ENCODE data around the gene RTN4RL1. TPM values are rescaled to one million over a fixed set of nuclear protein-coding genes. Genes with fewer than 3 reads are reported as not detected.

The RTN4RL1 gene
- total and polyA plus RNA-seq, 2 of the 4 experiments (the other 2 are of a cell fraction) = under 0.01 to 0.03 TPM

DNA sequence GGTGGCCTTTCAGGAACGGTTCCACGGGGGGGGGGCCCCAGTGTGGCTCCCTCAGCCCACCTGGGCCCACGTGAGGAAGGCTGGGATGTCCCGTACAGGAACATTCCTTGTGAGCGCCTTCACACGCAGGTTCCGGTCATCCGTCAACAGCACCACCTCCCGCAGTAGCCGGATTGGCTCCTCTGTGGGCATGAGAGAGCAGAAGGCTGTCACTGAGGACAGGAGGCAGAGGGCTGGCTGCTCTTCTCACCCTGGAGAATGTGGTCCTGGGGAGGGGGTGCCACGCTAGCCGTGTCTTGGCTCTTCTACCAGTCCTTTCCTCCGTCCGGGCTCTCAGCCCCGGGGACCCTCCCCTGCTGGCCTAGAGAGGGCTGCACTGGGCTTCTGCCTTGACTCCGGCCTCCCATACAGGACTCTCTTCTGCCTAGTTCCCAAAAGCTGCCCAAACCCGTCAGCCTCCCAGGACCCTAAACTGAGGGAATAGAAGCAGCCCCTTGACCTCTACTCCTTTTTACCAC lies 36.4 kb upstream of the RTN4RL1 start:
- Histone ChIP-seq H4K5ac (ENCODE audit: low read depth, low read length) (peak overlapping the region; percentile 10; the same call in 1 of the 2 replicates), H2AFZ (replicated peaks; ENCODE audit: low read length, poor library complexity) (no peak overlapping the region), H2BK20ac (ENCODE audit: low read depth, low read length) (peak overlapping the region; percentile 49; the same call in 1 of the 2 replicates), H3K4ac (ENCODE audit: low read depth, low read length) (peak overlapping the region; percentile 79), H2BK120ac (ENCODE audit: low read depth, low read length) (peak overlapping the region; percentile 70; the same call in 1 of the 2 replicates), H3K14ac (replicated peaks; ENCODE audit: low read depth, low read length) (peak overlapping the region; percentile 70; the same call in 1 of the 2 replicates), H3K9ac (ENCODE audit: low read depth, low read length) (peak overlapping the region; percentile 53; the same call in 1 of the 2 replicates), H2BK15ac (ENCODE audit: low read depth, low read length) (0 out of 3 replicates have a peak overlapping the region, but pooled peaks have one; percentile 19), H3K36me3 (ENCODE audit: control insufficient read depth, insufficient read depth, low read length) (peaks cover 68% of the 10 kb centered on the region), H2AK9ac (replicated peaks; ENCODE audit: low read depth, low read length, poor library complexity) (peak overlapping the region; percentile 46), H3K4me1 (ENCODE audit: control insufficient read depth, insufficient read depth, low read length) (peaks cover 63% of the 10 kb centered on the region), H3K18ac (ENCODE audit: low read depth, low read length) (no peak overlapping the region; the same call in 1 of the 2 replicates), H3K9me3 (ENCODE audit: control insufficient read depth, insufficient read depth, low read length) (no peaks in the 10 kb centered on the region), H2BK5ac (ENCODE audit: low read depth, low read length, poor library complexity, severe bottlenecking) (peak overlapping the region; percentile 95), H3K4me3 (ENCODE audit: insufficient read depth, low read depth, low read length) (no peak overlapping the region), H3K56ac (ENCODE audit: extremely low read depth, insufficient read depth, low read length) (no peak overlapping the region), H3K4me2 (ENCODE audit: low read depth, low read length) (no peak overlapping the region), H4K20me1 (ENCODE audit: insufficient read depth, low read length) (peaks cover 18% of the 10 kb centered on the region), H3K9me1 (ENCODE audit: insufficient read depth, low read length) (peaks cover 26% of the 10 kb centered on the region), H4K8ac (ENCODE audit: low read depth in 2 of 2, low read length in 2 of 2) (peak overlapping the region; percentile 50 to 60; a peak in 3 of 4 replicates), H3K27me3 (ENCODE audit: control insufficient read depth, insufficient read depth, low read length) (no peaks in the 10 kb centered on the region), H4K91ac (ENCODE audit: insufficient read depth, low read depth, low read length) (peak overlapping the region; percentile 43), H2AK5ac (ENCODE audit: low read depth, low read length) (peak overlapping the region; percentile 91), H3K27ac (ENCODE audit: insufficient read depth, low read length) (peak overlapping the region; percentile 67), H3K23ac (ENCODE audit: low read depth, low read length) (peak overlapping the region; percentile 95; the same call in 1 of the 2 replicates), H3K79me1 (ENCODE audit: low read depth in 1 of 2, low read length in 2 of 2) (peaks cover 17 to 77% of the 10 kb centered on the region in 2 experiments)
- TF ChIP-seq, protein P1, sequence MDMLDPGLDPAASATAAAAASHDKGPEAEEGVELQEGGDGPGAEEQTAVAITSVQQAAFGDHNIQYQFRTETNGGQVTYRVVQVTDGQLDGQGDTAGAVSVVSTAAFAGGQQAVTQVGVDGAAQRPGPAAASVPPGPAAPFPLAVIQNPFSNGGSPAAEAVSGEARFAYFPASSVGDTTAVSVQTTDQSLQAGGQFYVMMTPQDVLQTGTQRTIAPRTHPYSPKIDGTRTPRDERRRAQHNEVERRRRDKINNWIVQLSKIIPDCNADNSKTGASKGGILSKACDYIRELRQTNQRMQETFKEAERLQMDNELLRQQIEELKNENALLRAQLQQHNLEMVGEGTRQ (IDR thresholded peaks at IDR 0.05; ENCODE audit: low read depth, low read length) = no peak
- no peak for TF ChIP-seq RAD21 (IDR thresholded peaks at IDR 0.05; ENCODE audit: low read length)
- TF ChIP-seq, protein P2, sequence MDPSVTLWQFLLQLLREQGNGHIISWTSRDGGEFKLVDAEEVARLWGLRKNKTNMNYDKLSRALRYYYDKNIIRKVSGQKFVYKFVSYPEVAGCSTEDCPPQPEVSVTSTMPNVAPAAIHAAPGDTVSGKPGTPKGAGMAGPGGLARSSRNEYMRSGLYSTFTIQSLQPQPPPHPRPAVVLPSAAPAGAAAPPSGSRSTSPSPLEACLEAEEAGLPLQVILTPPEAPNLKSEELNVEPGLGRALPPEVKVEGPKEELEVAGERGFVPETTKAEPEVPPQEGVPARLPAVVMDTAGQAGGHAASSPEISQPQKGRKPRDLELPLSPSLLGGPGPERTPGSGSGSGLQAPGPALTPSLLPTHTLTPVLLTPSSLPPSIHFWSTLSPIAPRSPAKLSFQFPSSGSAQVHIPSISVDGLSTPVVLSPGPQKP (IDR thresholded peaks at IDR 0.05; ENCODE audit: borderline replicate concordance, low read depth, low read length) = no peak
- no peak for TF ChIP-seq MAZ (IDR thresholded peaks at IDR 0.05; ENCODE audit: borderline replicate concordance, low read depth, low read length)
- TF ChIP-seq FOS (IDR thresholded peaks at IDR 0.05; ENCODE audit: low read depth, low read length) = no peak
- no peak for TF ChIP-seq NFE2L2 (IDR thresholded peaks at IDR 0.05; ENCODE audit: low read depth, low read length)
- TF ChIP-seq RCOR1 (IDR thresholded peaks at IDR 0.05; ENCODE audit: insufficient replicate concordance, low read length) = no peak
- no peak for TF ChIP-seq CEBPB (IDR thresholded peaks at IDR 0.05; ENCODE audit: low read depth, low read length)
- TF ChIP-seq, protein P3, sequence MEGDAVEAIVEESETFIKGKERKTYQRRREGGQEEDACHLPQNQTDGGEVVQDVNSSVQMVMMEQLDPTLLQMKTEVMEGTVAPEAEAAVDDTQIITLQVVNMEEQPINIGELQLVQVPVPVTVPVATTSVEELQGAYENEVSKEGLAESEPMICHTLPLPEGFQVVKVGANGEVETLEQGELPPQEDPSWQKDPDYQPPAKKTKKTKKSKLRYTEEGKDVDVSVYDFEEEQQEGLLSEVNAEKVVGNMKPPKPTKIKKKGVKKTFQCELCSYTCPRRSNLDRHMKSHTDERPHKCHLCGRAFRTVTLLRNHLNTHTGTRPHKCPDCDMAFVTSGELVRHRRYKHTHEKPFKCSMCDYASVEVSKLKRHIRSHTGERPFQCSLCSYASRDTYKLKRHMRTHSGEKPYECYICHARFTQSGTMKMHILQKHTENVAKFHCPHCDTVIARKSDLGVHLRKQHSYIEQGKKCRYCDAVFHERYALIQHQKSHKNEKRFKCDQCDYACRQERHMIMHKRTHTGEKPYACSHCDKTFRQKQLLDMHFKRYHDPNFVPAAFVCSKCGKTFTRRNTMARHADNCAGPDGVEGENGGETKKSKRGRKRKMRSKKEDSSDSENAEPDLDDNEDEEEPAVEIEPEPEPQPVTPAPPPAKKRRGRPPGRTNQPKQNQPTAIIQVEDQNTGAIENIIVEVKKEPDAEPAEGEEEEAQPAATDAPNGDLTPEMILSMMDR (conservative IDR thresholded peaks at IDR 0.05; ENCODE audit: low read depth, low read length) = no peak
- no peak for TF ChIP-seq MXI1 (IDR thresholded peaks at IDR 0.05; ENCODE audit: borderline replicate concordance, low read depth, low read length)
- TF ChIP-seq SMC3 (IDR thresholded peaks at IDR 0.05; ENCODE audit: low read depth, low read length) = no peak
- TF ChIP-seq MAFK (IDR thresholded peaks at IDR 0.05; ENCODE audit: low read depth, low read length) = no peak
- TF ChIP-seq RFX5 (IDR thresholded peaks at IDR 0.05; ENCODE audit: low read depth, low read length) = no peak
- in situ Hi-C loops (cut with MboI; ENCODE audit: low sequenced_read_pairs) (loop anchor here (10.0 kb wide), 1 partner anchor 113 kb away; no protein-coding TSS in a partner anchor), intact Hi-C loops (cut with micrococcal nuclease) (no loop called here), dilution Hi-C loops (cut with HindIII; ENCODE audit: low sequenced_read_pairs, unreplicated experiment) (no loop called here)
- ChIA-PET POLR2A (ENCODE audit: unreplicated experiment) (no interaction called here), CTCF (interaction anchor here (1.0 kb wide), 1 partner anchor 184 kb away, joined by 3 read pairs; no protein-coding TSS in a partner anchor)
- 71% methylated on average over 10 of the region's 17 CpGs; no CpG with 5 or more reads in 1 of the 2 experiments for WGBS, 2 experiments (ENCODE audit: extremely low coverage in 2 of 2, insufficient read length in 1 of 2)
- DNase-seq (no peak), ATAC-seq (ENCODE audit: low read depth) (no peak)
- BruUV-seq (replicated peaks) = no TSS peak
